ENCODE data around the gene TRIM41. TPM values are rescaled to one million over a fixed set of nuclear protein-coding genes. Genes with fewer than 3 reads are reported as not detected.

Gene TRIM41
- total and polyA plus RNA-seq, 2 of the 13 experiments (the other 11 are each of a cell fraction or from before 2014, with no cell fraction given) = 10.2 to 16.7 TPM

GRCh38 chr5:181190711-181191525 lies 32.2 kb upstream of the TRIM41 start (continued):
- TF ChIP-seq GATAD1 (CRISPR knock-in tag; IDR thresholded peaks at IDR 0.05) = 0 out of 2 replicates have a peak, but pooled peaks have one; percentile 14
- no peak for TF ChIP-seq MATR3 (CRISPR knock-in tag; IDR thresholded peaks at IDR 0.05)
- no peak for TF ChIP-seq ATM (IDR thresholded peaks at IDR 0.05; ENCODE audit: borderline replicate concordance)
- TF ChIP-seq ZNF816 (CRISPR knock-in tag; IDR thresholded peaks at IDR 0.05; ENCODE audit: borderline replicate concordance) = no peak
- TF ChIP-seq, protein P1, sequence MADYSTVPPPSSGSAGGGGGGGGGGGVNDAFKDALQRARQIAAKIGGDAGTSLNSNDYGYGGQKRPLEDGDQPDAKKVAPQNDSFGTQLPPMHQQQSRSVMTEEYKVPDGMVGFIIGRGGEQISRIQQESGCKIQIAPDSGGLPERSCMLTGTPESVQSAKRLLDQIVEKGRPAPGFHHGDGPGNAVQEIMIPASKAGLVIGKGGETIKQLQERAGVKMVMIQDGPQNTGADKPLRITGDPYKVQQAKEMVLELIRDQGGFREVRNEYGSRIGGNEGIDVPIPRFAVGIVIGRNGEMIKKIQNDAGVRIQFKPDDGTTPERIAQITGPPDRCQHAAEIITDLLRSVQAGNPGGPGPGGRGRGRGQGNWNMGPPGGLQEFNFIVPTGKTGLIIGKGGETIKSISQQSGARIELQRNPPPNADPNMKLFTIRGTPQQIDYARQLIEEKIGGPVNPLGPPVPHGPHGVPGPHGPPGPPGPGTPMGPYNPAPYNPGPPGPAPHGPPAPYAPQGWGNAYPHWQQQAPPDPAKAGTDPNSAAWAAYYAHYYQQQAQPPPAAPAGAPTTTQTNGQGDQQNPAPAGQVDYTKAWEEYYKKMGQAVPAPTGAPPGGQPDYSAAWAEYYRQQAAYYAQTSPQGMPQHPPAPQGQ (CRISPR knock-in tag; IDR thresholded peaks at IDR 0.05; ENCODE audit: borderline replicate concordance) = no peak
- 0 out of 2 replicates have a peak, but pooled peaks have one; percentile 30 for TF ChIP-seq CREB3 (CRISPR knock-in tag; IDR thresholded peaks at IDR 0.05)
- TF ChIP-seq MAFG (CRISPR knock-in tag; IDR thresholded peaks at IDR 0.05) = no peak
- peak; percentile 53 for TF ChIP-seq IKZF4 (CRISPR knock-in tag; IDR thresholded peaks at IDR 0.05; ENCODE audit: borderline replicate concordance, low read depth, not compliant biosample characterization)
- no peak for TF ChIP-seq SAP130 (CRISPR knock-in tag; IDR thresholded peaks at IDR 0.05; ENCODE audit: low read depth)
- TF ChIP-seq ZEB1 (IDR thresholded peaks at IDR 0.05; ENCODE audit: insufficient replicate concordance, low read depth) = no peak
- no peak for TF ChIP-seq ZNF879 (CRISPR knock-in tag; IDR thresholded peaks at IDR 0.05)
- no peak for TF ChIP-seq NR2C2 (CRISPR knock-in tag; IDR thresholded peaks at IDR 0.05; ENCODE audit: borderline replicate concordance)
- TF ChIP-seq E2F2 (CRISPR knock-in tag; IDR thresholded peaks at IDR 0.05; ENCODE audit: borderline replicate concordance) = 0 out of 2 replicates have a peak, but pooled peaks have one; percentile 8
- TF ChIP-seq TAF1 (CRISPR knock-in tag; IDR thresholded peaks at IDR 0.05) = no peak
- TF ChIP-seq, protein P2, sequence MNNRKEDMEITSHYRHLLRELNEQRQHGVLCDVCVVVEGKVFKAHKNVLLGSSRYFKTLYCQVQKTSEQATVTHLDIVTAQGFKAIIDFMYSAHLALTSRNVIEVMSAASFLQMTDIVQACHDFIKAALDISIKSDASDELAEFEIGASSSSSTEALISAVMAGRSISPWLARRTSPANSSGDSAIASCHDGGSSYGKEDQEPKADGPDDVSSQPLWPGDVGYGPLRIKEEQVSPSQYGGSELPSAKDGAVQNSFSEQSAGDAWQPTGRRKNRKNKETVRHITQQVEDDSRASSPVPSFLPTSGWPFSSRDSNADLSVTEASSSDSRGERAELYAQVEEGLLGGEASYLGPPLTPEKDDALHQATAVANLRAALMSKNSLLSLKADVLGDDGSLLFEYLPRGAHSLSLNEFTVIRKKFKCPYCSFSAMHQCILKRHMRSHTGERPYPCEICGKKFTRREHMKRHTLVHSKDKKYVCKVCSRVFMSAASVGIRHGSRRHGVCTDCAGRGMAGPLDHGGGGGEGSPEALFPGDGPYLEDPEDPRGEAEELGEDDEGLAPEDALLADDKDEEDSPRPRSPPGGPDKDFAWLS (CRISPR knock-in tag; IDR thresholded peaks at IDR 0.05; ENCODE audit: borderline replicate concordance) = no peak
- no peak for TF ChIP-seq MLX (CRISPR knock-in tag; IDR thresholded peaks at IDR 0.05)
- no peak for TF ChIP-seq TBL1XR1 (IDR thresholded peaks at IDR 0.05; ENCODE audit: borderline replicate concordance, low read length, partially characterized antibody)
- TF ChIP-seq, protein P3, sequence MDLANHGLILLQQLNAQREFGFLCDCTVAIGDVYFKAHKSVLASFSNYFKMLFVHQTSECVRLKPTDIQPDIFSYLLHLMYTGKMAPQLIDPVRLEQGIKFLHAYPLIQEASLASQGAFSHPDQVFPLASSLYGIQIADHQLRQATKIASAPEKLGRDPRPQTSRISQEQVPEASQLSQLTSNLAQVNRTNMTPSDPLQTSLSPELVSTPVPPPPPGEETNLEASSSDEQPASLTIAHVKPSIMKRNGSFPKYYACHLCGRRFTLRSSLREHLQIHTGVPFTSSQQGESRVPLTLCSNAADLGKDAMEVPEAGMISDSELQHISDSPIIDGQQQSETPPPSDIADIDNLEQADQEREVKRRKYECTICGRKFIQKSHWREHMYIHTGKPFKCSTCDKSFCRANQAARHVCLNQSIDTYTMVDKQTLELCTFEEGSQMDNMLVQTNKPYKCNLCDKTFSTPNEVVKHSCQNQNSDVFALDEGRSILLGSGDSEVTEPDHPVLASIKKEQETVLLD (CRISPR knock-in tag; IDR thresholded peaks at IDR 0.05; ENCODE audit: low read depth) = no peak
- TF ChIP-seq PREB (CRISPR knock-in tag; IDR thresholded peaks at IDR 0.05) = no peak
